ENCODE measurements around the gene WFIKKN1. TPM values are rescaled to one million over a fixed set of nuclear protein-coding genes. Genes with fewer than 3 reads are reported as not detected.
A peak's percentile ranks its signal among the peaks of the same experiment; 100 is the strongest.

WFIKKN1 gene
- total RNA-seq, 1 donor from 2014 or later = 1.2 TPM

- DNase-seq = peak; percentile 68
- H3K27me3 ChIP-seq (ENCODE audit: low read depth) = peaks cover 11% of the 10 kb centered on the region
- peak within 1 kb of the TSS; percentile 41 for H3K4me3 ChIP-seq
- peaks cover 19% of the 10 kb centered on the region for H3K4me1 ChIP-seq
- intact Hi-C loops (cut with DNase I) = no loop called here
- TF ChIP-seq, protein P1, sequence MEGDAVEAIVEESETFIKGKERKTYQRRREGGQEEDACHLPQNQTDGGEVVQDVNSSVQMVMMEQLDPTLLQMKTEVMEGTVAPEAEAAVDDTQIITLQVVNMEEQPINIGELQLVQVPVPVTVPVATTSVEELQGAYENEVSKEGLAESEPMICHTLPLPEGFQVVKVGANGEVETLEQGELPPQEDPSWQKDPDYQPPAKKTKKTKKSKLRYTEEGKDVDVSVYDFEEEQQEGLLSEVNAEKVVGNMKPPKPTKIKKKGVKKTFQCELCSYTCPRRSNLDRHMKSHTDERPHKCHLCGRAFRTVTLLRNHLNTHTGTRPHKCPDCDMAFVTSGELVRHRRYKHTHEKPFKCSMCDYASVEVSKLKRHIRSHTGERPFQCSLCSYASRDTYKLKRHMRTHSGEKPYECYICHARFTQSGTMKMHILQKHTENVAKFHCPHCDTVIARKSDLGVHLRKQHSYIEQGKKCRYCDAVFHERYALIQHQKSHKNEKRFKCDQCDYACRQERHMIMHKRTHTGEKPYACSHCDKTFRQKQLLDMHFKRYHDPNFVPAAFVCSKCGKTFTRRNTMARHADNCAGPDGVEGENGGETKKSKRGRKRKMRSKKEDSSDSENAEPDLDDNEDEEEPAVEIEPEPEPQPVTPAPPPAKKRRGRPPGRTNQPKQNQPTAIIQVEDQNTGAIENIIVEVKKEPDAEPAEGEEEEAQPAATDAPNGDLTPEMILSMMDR (IDR thresholded peaks at IDR 0.05) = no peak
- H3K27ac ChIP-seq = no peak within 1 kb of the TSS
- ATAC-seq = no peak
- H3K36me3 ChIP-seq = peaks cover 39% of the 10 kb centered on the region
- H3K9me3 ChIP-seq = no peaks in the 10 kb centered on the region
Measured at GRCh38 chr16:674968-675883, 44.4 kb downstream of the WFIKKN1 start, which contains the start of gene RHBDL1. RHBDL1 (plus strand) TSS chr16:675671; CDS start chr16:675791, 120 bp downstream.

GRCh38 chr16:675884-676564 is 45.2 kb downstream of the WFIKKN1 start:
- DNase-seq = no peak
- peaks cover 23% of the 10 kb centered on the region for H3K4me1 ChIP-seq
- H3K27me3 ChIP-seq (ENCODE audit: low read depth) = peaks cover 11% of the 10 kb centered on the region
- H3K36me3 ChIP-seq = peaks cover 31% of the 10 kb centered on the region
- ATAC-seq = no peak
- TF ChIP-seq, protein P1 (IDR thresholded peaks at IDR 0.05) = no peak
- peak overlapping the region; percentile 41 for H3K4me3 ChIP-seq
- intact Hi-C loops (cut with DNase I) = no loop called here
- no peaks in the 10 kb centered on the region for H3K9me3 ChIP-seq
- H3K27ac ChIP-seq = no peak overlapping the region

GRCh38 chr16:676565-676902 is 45.7 kb downstream of the WFIKKN1 start:
- no peaks in the 10 kb centered on the region for H3K9me3 ChIP-seq
- H3K4me3 ChIP-seq = no peak overlapping the region
- H3K27ac ChIP-seq = no peak overlapping the region
- intact Hi-C loops (cut with DNase I) = no loop called here
- peaks cover 28% of the 10 kb centered on the region for H3K4me1 ChIP-seq
- ATAC-seq (no peak), DNase-seq (no peak)
- H3K36me3 ChIP-seq = peaks cover 29% of the 10 kb centered on the region
- H3K27me3 ChIP-seq (ENCODE audit: low read depth) = peaks cover 11% of the 10 kb centered on the region
- TF ChIP-seq, protein P1 (IDR thresholded peaks at IDR 0.05) = no peak

GRCh38 chr16:676913-677312 is 46.1 kb downstream of the WFIKKN1 start:
- intact Hi-C loops (cut with DNase I) = no loop called here
- H3K4me1 ChIP-seq = peaks cover 32% of the 10 kb centered on the region
- ATAC-seq = no peak

More at GRCh38 chr16:676913-677312, 46.1 kb downstream of the WFIKKN1 start:
- Histone ChIP-seq H3K9me3 (no peaks in the 10 kb centered on the region), H3K36me3 (peaks cover 29% of the 10 kb centered on the region), H3K27ac (no peak overlapping the region), H3K4me3 (peak overlapping the region; percentile 19), H3K27me3 (ENCODE audit: low read depth) (peaks cover 11% of the 10 kb centered on the region)
- DNase-seq = peak; percentile 83
- TF ChIP-seq, protein P1 (IDR thresholded peaks at IDR 0.05) = no peak

All from lower lobe of right lung (tissue), 2 donors.